HCT116 (cell line): ENCODE results near the gene FRMD8. TPM values are rescaled to one million over a fixed set of nuclear protein-coding genes. Genes with fewer than 3 reads are reported as not detected.
A peak's percentile ranks its signal among the peaks of the same experiment; 100 is the strongest.

Source experiments
- ATAC-seq: fragments of 200-7000 bp; cut with Tn5 transposase; 2 replicates; pipeline ENCODE4 v1.9.1; 2020; ENCODE audit warnings: mild to moderate bottlenecking, moderate library complexity
- BruUV-seq: library from RNA; stranded (reverse); fragments of 400-500 nt; replicated peaks from 2 replicates; lab custom pipeline; 2021; lab: Mats Ljungman, UMichigan
- CTCF ChIA-PET: fragments of 300-600 bp; sonication (Branson Sonifier 250); formaldehyde crosslinking; loops from one replicate; lab custom pipeline; 2021; ENCODE audit warnings: antibody characterized with exemption; lab: Charles Lee
- POLR2A ChIA-PET: fragments of 300-600, 350-600 bp; sonication (Branson Sonifier 250); formaldehyde crosslinking; loops from one replicate; lab custom pipeline; 2021; ENCODE audit warnings: antibody characterized with exemption; lab: Charles Lee
- RAD21 ChIA-PET, 2 experiments: fragments of 300-600 bp; sonication (Branson Sonifier 250); formaldehyde crosslinking; loops; one replicate each; lab custom pipeline; 2023; ENCODE audit warnings: low total read pairs in 2 of 2; ENCODE audit not compliant: uncharacterized antibody in 2 of 2, unreplicated experiment in 2 of 2, low non-redundant PET in 1 of 2; lab: Charles Lee
- DNase-seq: peaks from one replicate; pipeline ENCODE4 v3.0.0-alpha.2; 2010; ENCODE audit warnings: low read depth, low spot score
- H2AFZ ChIP-seq: fragments of 200-600 bp; shearing (Covaris generic), sonication (generic); 2 replicates; pipeline ENCODE4 v1.6.1; 2017; ENCODE audit warnings: low read depth, mixed run types, mixed read lengths, antibody characterized with exemption, low read length; ENCODE audit not compliant: poor library complexity, severe bottlenecking
- H3K27ac ChIP-seq: 2 replicates; pipeline ENCODE4 v1.5.1; 2012; ENCODE audit warnings: low read depth, low read length
- H3K27me3 ChIP-seq: fragments of 200-600 bp; sonication (generic); 2 replicates; pipeline ENCODE4 v1.6.1; 2016; ENCODE audit warnings: mixed run types, low read length, mixed read lengths; ENCODE audit not compliant: insufficient read depth
- H3K36me3 ChIP-seq, 2 experiments: fragments of 200-500 bp in 1 of 2; fragments of 200-600 bp in 1 of 2; sonication (Bioruptor generic) in 1 of 2; sonication (generic) in 1 of 2; 2 replicates each; pipeline versions ENCODE4 v1.5.1 to v1.6.1; 2014 to 2016; ENCODE audit warnings: low read length in 2 of 2, inconsistent platforms in 1 of 2, mixed read lengths in 1 of 2, mixed run types in 1 of 2; ENCODE audit not compliant: insufficient read depth in 2 of 2, control insufficient read depth in 1 of 2
- H3K4me1 ChIP-seq, 2 experiments: fragments of 200-600 bp in 1 of 2; sonication (generic) in 1 of 2; 2 replicates each; pipeline versions ENCODE4 v1.5.1 to v1.6.1; 2012 to 2017; ENCODE audit warnings: low read length in 2 of 2, inconsistent platforms in 1 of 2, mild to moderate bottlenecking in 1 of 2, mixed read lengths in 1 of 2, mixed run types in 1 of 2, moderate library complexity in 1 of 2; ENCODE audit not compliant: insufficient read depth in 2 of 2, control insufficient read depth in 1 of 2
- H3K4me2 ChIP-seq: fragments of 200-600 bp; sonication (generic); 2 replicates; pipeline ENCODE4 v1.6.1; 2017; ENCODE audit warnings: mixed run types, low read length, mixed read lengths
- H3K4me3 ChIP-seq, 2 experiments: fragments of 200-600 bp in 1 of 2; sonication (generic) in 1 of 2; replicated peaks in 1 of 2; 2 replicates each; pipeline ENCODE4 v1.5.1; 2011 to 2016; ENCODE audit warnings: low read length in 2 of 2, control low read depth in 1 of 2, low read depth in 1 of 2, mild to moderate bottlenecking in 1 of 2, mixed read lengths in 1 of 2, mixed run types in 1 of 2
- H3K79me2 ChIP-seq: fragments of 200-600 bp; sonication (generic); 2 replicates; pipeline ENCODE4 v1.6.1; 2017; ENCODE audit warnings: mild to moderate bottlenecking, mixed run types, low read length, moderate library complexity, mixed read lengths; ENCODE audit not compliant: insufficient read depth
- H3K9ac ChIP-seq: fragments of 200-600 bp; sonication (generic); 2 replicates; pipeline ENCODE4 v1.6.1; 2016; ENCODE audit warnings: low read length, mixed read lengths
- H3K9me2 ChIP-seq: fragments of 200-600 bp; sonication (generic), shearing (Covaris generic); 2 replicates; pipeline ENCODE4 v1.6.1; 2017; ENCODE audit warnings: mixed run types, mild to moderate bottlenecking, moderate library complexity; ENCODE audit not compliant: insufficient read depth
- H3K9me3 ChIP-seq, 2 experiments: fragments of 200-500 bp in 1 of 2; fragments of 200-600 bp in 1 of 2; sonication (Bioruptor generic) in 1 of 2; sonication (generic) in 1 of 2; 2 replicates each; pipeline ENCODE4 v1.6.1; 2014 to 2017; ENCODE audit warnings: low read length in 2 of 2, mixed read lengths in 2 of 2, inconsistent platforms in 1 of 2, low read depth in 1 of 2, mild to moderate bottlenecking in 1 of 2, mixed run types in 1 of 2, moderate library complexity in 1 of 2; ENCODE audit not compliant: control insufficient read depth in 1 of 2, insufficient read depth in 1 of 2
- H4K20me1 ChIP-seq: fragments of 200-600 bp; sonication (generic), shearing (Covaris generic); 2 replicates; pipeline ENCODE4 v1.6.1; 2017; ENCODE audit warnings: mixed run types, mild to moderate bottlenecking, moderate library complexity; ENCODE audit not compliant: insufficient read depth
- ATF3 ChIP-seq: IDR thresholded peaks from 2 replicates; pipeline ENCODE4 v1.6.1; 2012
- CBX3 ChIP-seq: IDR thresholded peaks from 2 replicates; pipeline ENCODE4 v1.6.1; 2012; ENCODE audit warnings: low read depth
- CTCF ChIP-seq, 3 experiments: fragments of 200-600 bp in 1 of 3; sonication (generic) in 1 of 3; IDR thresholded peaks in 2 of 3; conservative IDR thresholded peaks in 1 of 3; 2 replicates each; pipeline ENCODE4 v1.5.1; 2012 to 2017; ENCODE audit warnings: low read depth in 2 of 3, low read length in 2 of 3, antibody characterized with exemption in 1 of 3, borderline replicate concordance in 1 of 3, control low read depth in 1 of 3, mild to moderate bottlenecking in 1 of 3, mixed read lengths in 1 of 3, mixed run types in 1 of 3, moderate library complexity in 1 of 3; ENCODE audit not compliant: insufficient read depth in 1 of 3
- EGR1 ChIP-seq: IDR thresholded peaks from 2 replicates; pipeline ENCODE4 v1.6.1; 2012; ENCODE audit warnings: low read depth
- JUND ChIP-seq: IDR thresholded peaks from 2 replicates; pipeline ENCODE4 v1.6.1; 2012
- POLR2AphosphoS5 ChIP-seq: IDR thresholded peaks from 2 replicates; pipeline ENCODE4 v1.6.1; 2011; ENCODE audit warnings: mild to moderate bottlenecking, low read depth, low read length, moderate library complexity
- TCF7L2 ChIP-seq: IDR thresholded peaks from 2 replicates; pipeline ENCODE4 v1.7.0; 2011; ENCODE audit warnings: borderline replicate concordance, inconsistent platforms; ENCODE audit not compliant: insufficient read depth, insufficient read length; ENCODE audit errors: extremely low read depth
- YY1 ChIP-seq: IDR thresholded peaks from 2 replicates; pipeline ENCODE4 v1.6.1; 2011; ENCODE audit warnings: low read length, low read depth, moderate library complexity, mild to moderate bottlenecking; ENCODE audit not compliant: insufficient replicate concordance; ENCODE audit errors: extremely low read depth
- intact Hi-C: fragments of 100-400 bp; cut with micrococcal nuclease; formaldehyde crosslinking; loops from 2 replicates; pipeline ENCODE4 v1.10.0; 2022
- total RNA-seq: library from RNA; stranded (reverse); gene quantifications from one replicate; pipeline ENCODE4 v1.2.1, GENCODE V29; 2021; ENCODE audit not compliant: unreplicated experiment

Gene FRMD8
- total RNA-seq, 1 experiment from 2014 or later, result 35.8 TPM

- no peaks in the 10 kb centered on the region for H3K9me2 ChIP-seq
- H3K27me3 ChIP-seq, result no peaks in the 10 kb centered on the region
- intact Hi-C loops, result loop anchor here (1.0 kb wide), 3 partner anchors 17 to 94 kb away; no protein-coding TSS in a partner anchor
- H3K27ac ChIP-seq, result peak overlapping the region; percentile 100
- H2AFZ ChIP-seq, result peak overlapping the region; percentile 49
- TF ChIP-seq TCF7L2 (no peak), CTCF (IDR thresholded peaks at IDR 0.05 in 2 of 3, conservative IDR thresholded peaks at IDR 0.05 in 1 of 3; ENCODE audit: borderline replicate concordance in 1 of 3, insufficient read depth in 1 of 3, low read depth in 2 of 3, low read length in 2 of 3) (peak in 2 of 3 experiments; percentile 90 to 92; a peak in 4 of 6 replicates), ATF3 (no peak), CBX3 (no peak), POLR2AphosphoS5 (peak; percentile 23), EGR1 (no peak), JUND (no peak), YY1 (no peak)
- H3K4me1 ChIP-seq, result peaks cover 46 to 59% of the 10 kb centered on the region in 2 experiments
- ChIA-PET CTCF (interaction anchor here (0.7 to 3.9 kb wide), 14 partner anchors 14 to 125 kb away, joined by 3 to 37 read pairs (median 3); no protein-coding TSS in a partner anchor), POLR2A (interaction anchor here (0.9 to 15.5 kb wide), 8 partner anchors 10 to 82 kb away, joined by 3 to 910 read pairs (median 4); partner anchors contain the start of genes MALAT1 and SLC25A45), RAD21 (interaction anchor here (0.5 to 2.4 kb wide), 10 partner anchors 8 to 94 kb away, joined by 3 to 14 read pairs (median 4); no protein-coding TSS in a partner anchor)
- H3K9ac ChIP-seq, result peak overlapping the region; percentile 95
- peak overlapping the region; percentile 96 for H3K4me2 ChIP-seq
- BruUV-seq, result no TSS peak
- ATAC-seq, result peak; percentile 64
- peak overlapping the region; percentile 7 to 29; a peak in 1 of 4 replicates for H3K4me3 ChIP-seq
- H4K20me1 ChIP-seq, result no peaks in the 10 kb centered on the region
- peak; percentile 54 for DNase-seq
- no peaks in the 10 kb centered on the region for H3K9me3 ChIP-seq
- H3K36me3 ChIP-seq, result no peaks in the 10 kb centered on the region; a peak in 1 of 4 replicates
- H3K79me2 ChIP-seq, result peaks cover 5% of the 10 kb centered on the region
These were observed 29.9 kb downstream of the FRMD8 start for GRCh38 chr11:65416341-65416824.
